HCT116 (cell line): Measurements from ENCODE around the gene MRGPRE. TPM values are rescaled to one million over a fixed set of nuclear protein-coding genes. Genes with fewer than 3 reads are reported as not detected.

ENCODE experiments used
- ATAC-seq: fragments of 200-7000 bp; cut with Tn5 transposase; 2 replicates; pipeline ENCODE4 v1.9.1; 2020; ENCODE audit warnings: mild to moderate bottlenecking, moderate library complexity
- BruUV-seq: library from RNA; stranded (reverse); fragments of 400-500 nt; replicated peaks from 2 replicates; lab custom pipeline; 2021; lab: Mats Ljungman, UMichigan
- CTCF ChIA-PET: fragments of 300-600 bp; sonication (Branson Sonifier 250); formaldehyde crosslinking; loops from one replicate; lab custom pipeline; 2021; ENCODE audit warnings: antibody characterized with exemption; lab: Charles Lee
- POLR2A ChIA-PET: fragments of 300-600, 350-600 bp; sonication (Branson Sonifier 250); formaldehyde crosslinking; loops from one replicate; lab custom pipeline; 2021; ENCODE audit warnings: antibody characterized with exemption; lab: Charles Lee
- RAD21 ChIA-PET, 2 experiments: fragments of 300-600 bp; sonication (Branson Sonifier 250); formaldehyde crosslinking; loops; one replicate each; lab custom pipeline; 2023; ENCODE audit warnings: low total read pairs in 2 of 2; ENCODE audit not compliant: uncharacterized antibody in 2 of 2, unreplicated experiment in 2 of 2, low non-redundant PET in 1 of 2; lab: Charles Lee
- DNase-seq: peaks from one replicate; pipeline ENCODE4 v3.0.0-alpha.2; 2010; ENCODE audit warnings: low read depth, low spot score
- H2AFZ ChIP-seq: fragments of 200-600 bp; shearing (Covaris generic), sonication (generic); 2 replicates; pipeline ENCODE4 v1.6.1; 2017; ENCODE audit warnings: low read depth, mixed run types, mixed read lengths, antibody characterized with exemption, low read length; ENCODE audit not compliant: poor library complexity, severe bottlenecking
- H3K27ac ChIP-seq: 2 replicates; pipeline ENCODE4 v1.5.1; 2012; ENCODE audit warnings: low read depth, low read length
- H3K27me3 ChIP-seq: fragments of 200-600 bp; sonication (generic); 2 replicates; pipeline ENCODE4 v1.6.1; 2016; ENCODE audit warnings: mixed run types, low read length, mixed read lengths; ENCODE audit not compliant: insufficient read depth
- H3K36me3 ChIP-seq, 2 experiments: fragments of 200-500 bp in 1 of 2; fragments of 200-600 bp in 1 of 2; sonication (Bioruptor generic) in 1 of 2; sonication (generic) in 1 of 2; 2 replicates each; pipeline versions ENCODE4 v1.5.1 to v1.6.1; 2014 to 2016; ENCODE audit warnings: low read length in 2 of 2, inconsistent platforms in 1 of 2, mixed read lengths in 1 of 2, mixed run types in 1 of 2; ENCODE audit not compliant: insufficient read depth in 2 of 2, control insufficient read depth in 1 of 2
- H3K4me1 ChIP-seq, 2 experiments: fragments of 200-600 bp in 1 of 2; sonication (generic) in 1 of 2; 2 replicates each; pipeline versions ENCODE4 v1.5.1 to v1.6.1; 2012 to 2017; ENCODE audit warnings: low read length in 2 of 2, inconsistent platforms in 1 of 2, mild to moderate bottlenecking in 1 of 2, mixed read lengths in 1 of 2, mixed run types in 1 of 2, moderate library complexity in 1 of 2; ENCODE audit not compliant: insufficient read depth in 2 of 2, control insufficient read depth in 1 of 2
- H3K4me2 ChIP-seq: fragments of 200-600 bp; sonication (generic); 2 replicates; pipeline ENCODE4 v1.6.1; 2017; ENCODE audit warnings: mixed run types, low read length, mixed read lengths
- H3K4me3 ChIP-seq, 2 experiments: fragments of 200-600 bp in 1 of 2; sonication (generic) in 1 of 2; replicated peaks in 1 of 2; 2 replicates each; pipeline ENCODE4 v1.5.1; 2011 to 2016; ENCODE audit warnings: low read length in 2 of 2, control low read depth in 1 of 2, low read depth in 1 of 2, mild to moderate bottlenecking in 1 of 2, mixed read lengths in 1 of 2, mixed run types in 1 of 2
- H3K79me2 ChIP-seq: fragments of 200-600 bp; sonication (generic); 2 replicates; pipeline ENCODE4 v1.6.1; 2017; ENCODE audit warnings: mild to moderate bottlenecking, mixed run types, low read length, moderate library complexity, mixed read lengths; ENCODE audit not compliant: insufficient read depth
- H3K9ac ChIP-seq: fragments of 200-600 bp; sonication (generic); 2 replicates; pipeline ENCODE4 v1.6.1; 2016; ENCODE audit warnings: low read length, mixed read lengths
- H3K9me2 ChIP-seq: fragments of 200-600 bp; sonication (generic), shearing (Covaris generic); 2 replicates; pipeline ENCODE4 v1.6.1; 2017; ENCODE audit warnings: mixed run types, mild to moderate bottlenecking, moderate library complexity; ENCODE audit not compliant: insufficient read depth
- H3K9me3 ChIP-seq, 2 experiments: fragments of 200-500 bp in 1 of 2; fragments of 200-600 bp in 1 of 2; sonication (Bioruptor generic) in 1 of 2; sonication (generic) in 1 of 2; 2 replicates each; pipeline ENCODE4 v1.6.1; 2014 to 2017; ENCODE audit warnings: low read length in 2 of 2, mixed read lengths in 2 of 2, inconsistent platforms in 1 of 2, low read depth in 1 of 2, mild to moderate bottlenecking in 1 of 2, mixed run types in 1 of 2, moderate library complexity in 1 of 2; ENCODE audit not compliant: control insufficient read depth in 1 of 2, insufficient read depth in 1 of 2
- H4K20me1 ChIP-seq: fragments of 200-600 bp; sonication (generic), shearing (Covaris generic); 2 replicates; pipeline ENCODE4 v1.6.1; 2017; ENCODE audit warnings: mixed run types, mild to moderate bottlenecking, moderate library complexity; ENCODE audit not compliant: insufficient read depth
- ATF3 ChIP-seq: IDR thresholded peaks from 2 replicates; pipeline ENCODE4 v1.6.1; 2012
- CBX3 ChIP-seq: IDR thresholded peaks from 2 replicates; pipeline ENCODE4 v1.6.1; 2012; ENCODE audit warnings: low read depth
- CEBPB ChIP-seq: IDR thresholded peaks from 2 replicates; pipeline ENCODE4 v1.6.1; 2012; ENCODE audit warnings: low read depth
- CTCF ChIP-seq, 3 experiments: fragments of 200-600 bp in 1 of 3; sonication (generic) in 1 of 3; IDR thresholded peaks in 2 of 3; conservative IDR thresholded peaks in 1 of 3; 2 replicates each; pipeline ENCODE4 v1.5.1; 2012 to 2017; ENCODE audit warnings: low read depth in 2 of 3, low read length in 2 of 3, antibody characterized with exemption in 1 of 3, borderline replicate concordance in 1 of 3, control low read depth in 1 of 3, mild to moderate bottlenecking in 1 of 3, mixed read lengths in 1 of 3, mixed run types in 1 of 3, moderate library complexity in 1 of 3; ENCODE audit not compliant: insufficient read depth in 1 of 3
- EZH2 ChIP-seq: fragments of 200-600 bp; sonication (generic); IDR thresholded peaks from 2 replicates; pipeline ENCODE4 v1.6.1; 2017; ENCODE audit warnings: antibody characterized with exemption, mixed run types
- EZH2phosphoT487 ChIP-seq: fragments of 200-600 bp; IDR thresholded peaks from 2 replicates; pipeline ENCODE4 v1.6.1; 2018; ENCODE audit warnings: antibody characterized with exemption, borderline replicate concordance
- FOSL1 ChIP-seq: IDR thresholded peaks from 2 replicates; pipeline ENCODE4 v1.6.1; 2012; ENCODE audit warnings: low read depth
- JUND ChIP-seq: IDR thresholded peaks from 2 replicates; pipeline ENCODE4 v1.6.1; 2012
- MAX ChIP-seq: IDR thresholded peaks from 2 replicates; pipeline ENCODE4 v1.6.1; 2012
- POLR2AphosphoS5 ChIP-seq: IDR thresholded peaks from 2 replicates; pipeline ENCODE4 v1.6.1; 2011; ENCODE audit warnings: mild to moderate bottlenecking, low read depth, low read length, moderate library complexity
- RAD21 ChIP-seq: IDR thresholded peaks from 2 replicates; pipeline ENCODE4 v1.6.1; 2012; ENCODE audit warnings: low read depth, mild to moderate bottlenecking
- REST ChIP-seq: IDR thresholded peaks from 2 replicates; pipeline ENCODE4 v1.6.1; 2012; ENCODE audit warnings: low read depth
- SIN3A ChIP-seq: IDR thresholded peaks from 2 replicates; pipeline ENCODE4 v1.6.1; 2012; ENCODE audit warnings: low read depth
- SP1 ChIP-seq: IDR thresholded peaks from 2 replicates; pipeline ENCODE4 v1.6.1; 2012; ENCODE audit warnings: low read depth
- SRF ChIP-seq: IDR thresholded peaks from 2 replicates; pipeline ENCODE4 v1.6.1; 2012; ENCODE audit warnings: low read depth
- TCF7L2 ChIP-seq: IDR thresholded peaks from 2 replicates; pipeline ENCODE4 v1.7.0; 2011; ENCODE audit warnings: borderline replicate concordance, inconsistent platforms; ENCODE audit not compliant: insufficient read depth, insufficient read length; ENCODE audit errors: extremely low read depth
- YY1 ChIP-seq: IDR thresholded peaks from 2 replicates; pipeline ENCODE4 v1.6.1; 2011; ENCODE audit warnings: low read length, low read depth, moderate library complexity, mild to moderate bottlenecking; ENCODE audit not compliant: insufficient replicate concordance; ENCODE audit errors: extremely low read depth
- ZBTB33 ChIP-seq: IDR thresholded peaks from 2 replicates; pipeline ENCODE4 v1.6.1; 2011; ENCODE audit warnings: mild to moderate bottlenecking, low read length, moderate library complexity; ENCODE audit not compliant: insufficient replicate concordance; ENCODE audit errors: extremely low read depth
- ZFX ChIP-seq: fragments of 450-650 bp; IDR thresholded peaks from 2 replicates; pipeline ENCODE4 v1.6.1; 2017
- ZNF274 ChIP-seq: fragments of 200-500 bp; sonication (Bioruptor generic); IDR thresholded peaks from 2 replicates; pipeline ENCODE4 v1.6.1; 2014; ENCODE audit warnings: mild to moderate bottlenecking, low read depth, low read length, inconsistent platforms
- intact Hi-C: fragments of 100-400 bp; cut with micrococcal nuclease; formaldehyde crosslinking; loops from 2 replicates; pipeline ENCODE4 v1.10.0; 2022
- total RNA-seq: library from RNA; stranded (reverse); gene quantifications from one replicate; pipeline ENCODE4 v1.2.1, GENCODE V29; 2021; ENCODE audit not compliant: unreplicated experiment

The MRGPRE gene
- total RNA-seq, 1 experiment from 2014 or later = not detected

GRCh38 chr11:3201112-3201581, 31.1 kb downstream of the MRGPRE start:
- ATAC-seq (no peak), DNase-seq (no peak)
- H3K4me3 ChIP-seq = no peak overlapping the region
- H3K27ac ChIP-seq = no peak overlapping the region
- H2AFZ ChIP-seq = no peak overlapping the region
- POLR2A ChIA-PET = no interaction called here
- no peaks in the 10 kb centered on the region for H3K9me3 ChIP-seq
- no peaks in the 10 kb centered on the region for H3K79me2 ChIP-seq
- no peak overlapping the region for H3K4me2 ChIP-seq
- intact Hi-C loops = no loop called here
- H3K36me3 ChIP-seq = no peaks in the 10 kb centered on the region
- BruUV-seq = no TSS peak
- no peaks in the 10 kb centered on the region for H3K4me1 ChIP-seq
- no peak overlapping the region for H3K9ac ChIP-seq
- H3K27me3 ChIP-seq = peaks cover 22% of the 10 kb centered on the region; the same call in 1 of the 2 replicates
- TF ChIP-seq SRF (no peak), CBX3 (no peak), SP1 (no peak), RAD21 (no peak), CEBPB (no peak), ZBTB33 (no peak), ZFX (no peak), REST (no peak), EZH2phosphoT487 (no peak), YY1 (no peak), POLR2AphosphoS5 (no peak), MAX (no peak), SIN3A (no peak), JUND (no peak), ZNF274 (no peak), FOSL1 (no peak), EZH2 (no peak), ATF3 (no peak), CTCF (IDR thresholded peaks at IDR 0.05 in 2 of 3, conservative IDR thresholded peaks at IDR 0.05 in 1 of 3; ENCODE audit: borderline replicate concordance in 1 of 3, insufficient read depth in 1 of 3, low read depth in 2 of 3, low read length in 2 of 3) (no peak), TCF7L2 (no peak)
- CTCF ChIA-PET = no interaction called here
- no peaks in the 10 kb centered on the region for H3K9me2 ChIP-seq
- no peaks in the 10 kb centered on the region for H4K20me1 ChIP-seq
- RAD21 ChIA-PET = no interaction called here
